Activated T-cell treated with anti-CD3 and anti-CD28 coated beads, Interleukin-2, amount 50 U/mL, for 24 hours (primary cell): ENCODE results near the gene EPB41L4B.
"Not testable (repeated sequence)": the region's sequence is repeated elsewhere in the genome, so short reads cannot be mapped to it uniquely, and the experiment has no call there.

ENCODE experiments used
- DNase-seq: peaks from one replicate; pipeline ENCODE4 v3.0.0-alpha.2; 2020
- H3K27ac Mint-ChIP-seq: 2 replicates; pipeline ENCODE4 v1.8.0; 2020; ENCODE audit warnings: mild to moderate bottlenecking, mixed read lengths
- H3K27me3 Mint-ChIP-seq: 2 replicates; pipeline ENCODE4 v1.8.0; 2020; ENCODE audit warnings: mixed read lengths
- H3K36me3 Mint-ChIP-seq: 2 replicates; pipeline ENCODE4 v1.8.0; 2020; ENCODE audit warnings: low read depth, mixed read lengths
- H3K4me1 Mint-ChIP-seq: 2 replicates; pipeline ENCODE4 v1.8.0; 2020; ENCODE audit warnings: low read depth, mixed read lengths
- H3K4me3 Mint-ChIP-seq: 2 replicates; pipeline ENCODE4 v1.8.0; 2020; ENCODE audit warnings: mild to moderate bottlenecking, moderate library complexity, mixed read lengths
- H3K9me3 Mint-ChIP-seq: 2 replicates; pipeline ENCODE4 v1.8.0; 2020; ENCODE audit warnings: mixed read lengths

The EPB41L4B gene

DNA sequence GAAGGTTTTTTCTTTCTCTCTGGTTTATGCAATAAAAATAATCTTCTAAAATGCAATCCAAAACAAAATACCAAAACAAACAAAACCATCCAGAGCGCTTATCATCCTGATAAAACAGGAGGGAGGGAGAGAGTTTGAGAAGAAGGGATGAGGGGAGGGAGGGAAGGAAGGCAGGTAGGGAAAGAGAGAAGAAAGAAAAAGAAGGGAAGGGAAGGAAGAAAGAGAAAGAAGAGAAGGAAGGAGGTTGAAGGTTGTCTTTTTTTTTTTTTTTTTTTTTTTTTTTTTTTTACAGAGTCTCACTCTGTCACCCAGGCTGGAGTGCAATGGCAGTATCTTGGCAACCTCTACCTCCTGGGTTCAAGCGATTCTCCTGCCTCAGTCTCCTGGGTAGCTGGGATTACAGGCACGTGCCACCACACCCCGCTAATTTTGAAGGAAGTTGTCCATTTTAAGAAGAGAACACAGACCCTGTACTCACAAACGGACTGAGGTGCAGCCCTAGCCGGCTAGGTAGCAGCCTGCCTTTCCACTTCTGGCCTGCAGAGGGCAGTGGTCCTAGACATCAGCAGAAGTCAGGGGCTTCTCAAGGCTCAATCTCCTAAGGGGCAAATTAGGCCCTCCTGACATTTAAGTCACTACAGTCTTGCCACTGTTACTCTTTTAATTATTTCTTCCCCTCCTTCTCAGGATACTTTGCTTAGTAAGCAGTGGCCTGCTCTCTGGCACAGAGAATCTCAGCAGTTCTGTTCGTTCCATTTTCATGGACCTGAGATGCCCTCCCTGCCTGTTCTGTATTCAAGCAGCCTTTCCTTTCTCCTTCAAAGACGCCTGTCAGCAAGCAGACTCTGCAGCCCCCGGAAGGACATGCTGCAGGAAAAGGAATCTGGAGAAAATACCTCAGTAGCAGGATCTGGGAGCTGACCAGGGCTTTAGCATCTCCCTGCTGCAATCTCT, 76.4 kb downstream of the EPB41L4B start:
- no peaks in the 10 kb centered on the region for H3K36me3 Mint-ChIP-seq
- H3K9me3 Mint-ChIP-seq: no peaks in the 10 kb centered on the region
- H3K4me3 Mint-ChIP-seq: no peak overlapping the region
- H3K27me3 Mint-ChIP-seq: peaks cover 36% of the 10 kb centered on the region
- peak; percentile 77 for DNase-seq
- no peak overlapping the region for H3K27ac Mint-ChIP-seq
- peaks cover 1% of the 10 kb centered on the region for H3K4me1 Mint-ChIP-seq

DNA sequence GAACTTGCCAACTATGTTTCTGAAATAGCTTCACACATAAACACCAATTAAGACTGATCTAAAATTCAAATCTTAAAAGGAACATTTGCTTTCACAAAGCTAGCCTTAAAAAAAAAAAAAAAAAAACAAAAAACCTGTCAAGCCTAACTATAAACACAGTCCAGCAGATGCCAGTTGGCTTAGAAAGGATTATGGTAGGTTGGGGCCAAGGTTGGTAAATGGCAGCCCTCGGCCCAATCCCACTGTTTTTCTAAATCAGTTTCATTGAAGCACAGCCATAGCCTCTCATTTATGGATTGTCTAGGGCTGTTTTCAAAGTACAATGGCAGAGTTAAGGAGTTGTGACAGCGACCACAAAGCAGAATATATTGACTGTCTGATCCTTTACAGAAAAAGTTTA, 78.1 kb downstream of the EPB41L4B start:
- Mint-ChIP-seq H3K4me3 (no peak overlapping the region), H3K9me3 (no peaks in the 10 kb centered on the region), H3K27me3 (peaks cover 43% of the 10 kb centered on the region), H3K4me1 (peaks cover 1% of the 10 kb centered on the region), H3K36me3 (no peaks in the 10 kb centered on the region), H3K27ac (no peak overlapping the region)
- no peak for DNase-seq

DNA sequence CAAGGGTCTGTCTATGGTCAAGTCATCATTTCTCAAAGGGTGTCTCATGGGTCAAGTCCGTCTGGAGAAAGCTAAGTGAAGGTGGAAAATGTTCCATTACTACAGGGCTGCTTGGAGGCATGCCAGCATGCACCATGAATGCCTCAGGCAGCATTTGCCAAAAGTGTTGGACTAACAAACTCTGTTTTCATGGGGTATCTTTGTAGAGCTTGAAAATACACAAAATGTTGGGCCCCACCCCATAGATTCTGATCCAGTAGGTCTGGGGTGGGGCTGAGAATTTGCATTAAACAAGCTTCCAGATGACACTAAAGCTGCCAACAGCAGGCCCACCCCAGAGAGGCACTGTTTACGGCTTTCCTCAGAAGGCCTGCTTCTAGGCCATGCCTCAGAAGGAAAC, 78.8 kb downstream of the EPB41L4B start:
- H3K4me3 Mint-ChIP-seq: no peak overlapping the region
- no peak for DNase-seq
- no peaks in the 10 kb centered on the region for H3K36me3 Mint-ChIP-seq
- no peak overlapping the region for H3K27ac Mint-ChIP-seq
- peaks cover 1% of the 10 kb centered on the region for H3K4me1 Mint-ChIP-seq
- H3K9me3 Mint-ChIP-seq: no peaks in the 10 kb centered on the region
- peaks cover 50% of the 10 kb centered on the region for H3K27me3 Mint-ChIP-seq

DNA sequence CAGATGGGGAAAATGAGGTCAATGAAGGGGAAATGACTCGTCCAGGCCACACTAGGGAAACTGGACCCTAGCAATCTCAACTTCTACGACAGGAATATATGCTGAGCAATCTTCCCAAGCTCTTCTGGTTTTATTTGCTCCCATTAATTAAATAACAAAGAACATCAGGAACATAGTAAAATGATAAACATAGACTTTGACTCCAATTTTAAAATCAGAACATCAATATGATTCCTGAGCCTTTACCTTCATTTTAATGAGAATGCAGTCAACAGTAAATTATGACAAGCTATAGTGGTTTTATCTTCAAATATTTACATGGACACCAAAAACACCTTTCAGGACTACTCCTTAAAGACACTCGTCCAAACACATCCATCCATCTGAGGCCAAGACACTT, 79.7 kb downstream of the EPB41L4B start:
- H3K4me3 Mint-ChIP-seq: no peak overlapping the region
- peaks cover 56% of the 10 kb centered on the region for H3K27me3 Mint-ChIP-seq
- DNase-seq: no peak
- peaks cover 1% of the 10 kb centered on the region for H3K4me1 Mint-ChIP-seq
- no peaks in the 10 kb centered on the region for H3K9me3 Mint-ChIP-seq
- no peak overlapping the region for H3K27ac Mint-ChIP-seq
- no peaks in the 10 kb centered on the region for H3K36me3 Mint-ChIP-seq

DNA sequence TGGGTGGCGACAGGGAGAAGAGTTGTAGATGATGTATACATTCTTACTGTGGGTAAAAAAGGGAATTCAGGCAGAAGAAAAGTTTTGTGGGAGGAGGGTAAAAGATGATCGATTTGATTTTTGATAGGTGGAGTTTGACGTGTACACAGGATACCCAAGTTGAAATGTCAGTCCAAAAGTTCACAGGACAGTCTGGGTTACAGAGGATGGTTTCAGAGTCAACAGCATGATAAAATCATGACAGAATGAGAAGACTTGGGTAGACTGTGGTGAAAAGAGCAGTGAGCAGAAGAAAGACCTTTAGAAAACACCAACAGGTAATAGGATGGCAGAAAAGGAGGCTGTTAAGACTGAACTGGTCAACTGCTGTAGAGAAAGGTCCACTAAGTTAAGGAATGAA, 81.6 kb downstream of the EPB41L4B start:
- H3K27ac Mint-ChIP-seq: no peak overlapping the region
- no peak overlapping the region for H3K4me3 Mint-ChIP-seq
- DNase-seq: no peak
- no peaks in the 10 kb centered on the region for H3K4me1 Mint-ChIP-seq
- no peaks in the 10 kb centered on the region for H3K36me3 Mint-ChIP-seq
- no peaks in the 10 kb centered on the region for H3K9me3 Mint-ChIP-seq
- peaks cover 48% of the 10 kb centered on the region for H3K27me3 Mint-ChIP-seq

DNA sequence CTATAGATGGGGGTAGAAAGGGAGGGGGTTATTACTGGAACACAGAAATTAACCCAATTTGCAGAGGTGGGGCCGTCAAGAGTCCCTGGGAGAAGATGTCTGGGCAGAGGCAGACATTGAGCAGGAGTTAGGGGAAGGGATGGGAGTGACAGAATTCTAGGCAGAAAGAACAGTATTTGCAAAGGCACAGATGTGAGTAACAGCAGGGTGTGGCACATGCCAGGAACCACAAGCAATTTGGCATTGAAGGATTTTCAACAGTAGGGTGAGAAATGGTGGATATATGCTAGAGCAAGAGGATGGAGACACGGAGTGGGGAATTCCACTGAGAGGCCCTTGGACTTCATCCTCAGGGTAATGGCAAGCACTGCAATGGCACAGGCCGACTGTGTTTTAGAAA, 82.2 kb downstream of the EPB41L4B start:
- Mint-ChIP-seq H3K4me3 (no peak overlapping the region), H3K9me3 (no peaks in the 10 kb centered on the region), H3K36me3 (no peaks in the 10 kb centered on the region), H3K4me1 (no peaks in the 10 kb centered on the region), H3K27ac (no peak overlapping the region), H3K27me3 (peaks cover 43% of the 10 kb centered on the region)
- DNase-seq: no peak

DNA sequence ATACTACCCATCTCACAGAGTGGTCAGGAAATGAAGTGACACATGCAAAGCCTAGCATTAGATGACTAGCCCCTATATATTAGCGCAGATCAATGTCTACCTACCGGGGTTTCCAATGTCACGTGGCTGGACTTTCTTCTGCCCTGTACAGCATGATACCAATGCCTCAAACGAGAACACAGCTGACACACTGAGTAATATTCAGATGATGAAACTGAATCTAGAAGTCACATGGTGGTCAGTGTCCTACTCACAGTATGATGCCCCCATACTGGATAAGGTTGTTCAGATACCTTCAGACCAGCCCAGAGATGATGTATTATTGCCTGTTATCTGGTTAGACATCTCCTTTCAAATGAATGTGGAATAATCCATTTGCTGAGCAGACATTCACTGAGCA, 82.7 kb downstream of the EPB41L4B start:
- no peaks in the 10 kb centered on the region for H3K4me1 Mint-ChIP-seq
- H3K27me3 Mint-ChIP-seq: peaks cover 39% of the 10 kb centered on the region
- H3K27ac Mint-ChIP-seq: no peak overlapping the region
- H3K36me3 Mint-ChIP-seq: no peaks in the 10 kb centered on the region
- H3K4me3 Mint-ChIP-seq: no peak overlapping the region
- no peak for DNase-seq
- no peaks in the 10 kb centered on the region for H3K9me3 Mint-ChIP-seq

DNA sequence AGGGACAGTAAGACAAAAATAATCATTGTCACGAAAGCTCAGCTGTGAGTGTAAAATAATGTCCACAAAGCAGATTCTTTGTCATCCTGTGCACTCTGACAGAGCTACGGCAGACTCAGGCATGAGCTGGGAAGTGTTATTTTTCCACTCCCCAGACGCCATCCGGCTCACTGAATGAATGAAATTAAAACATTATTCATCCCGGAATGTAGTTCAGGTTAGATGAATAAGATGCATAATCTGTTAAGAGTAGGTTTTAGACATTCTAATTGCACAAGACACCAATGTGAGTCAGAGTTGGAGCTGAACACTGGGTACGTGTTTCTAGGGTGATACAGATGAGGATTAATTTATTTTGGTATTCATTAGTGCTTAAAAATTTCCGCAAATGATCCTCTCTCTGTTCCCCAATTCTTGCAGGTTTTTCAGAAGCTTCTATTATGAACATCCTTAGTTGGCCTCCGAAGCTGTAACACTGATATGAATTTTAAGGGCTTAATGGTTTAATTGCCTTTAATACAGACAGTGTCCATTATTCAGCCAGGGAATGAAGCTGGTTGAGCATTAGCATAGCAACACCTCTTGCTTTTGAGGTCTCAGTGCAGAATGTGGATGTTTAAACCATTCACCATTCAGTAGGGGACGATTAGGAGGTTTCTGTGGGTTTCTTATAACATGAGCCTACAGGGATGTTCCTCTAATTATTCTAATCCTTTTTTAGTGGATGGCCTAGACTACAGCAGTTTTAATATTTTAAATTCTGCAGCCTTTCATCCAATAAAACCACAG, 88.2 kb downstream of the EPB41L4B start:
- Mint-ChIP-seq H3K27me3 (peaks cover 46% of the 10 kb centered on the region), H3K27ac (no peak overlapping the region), H3K36me3 (no peaks in the 10 kb centered on the region), H3K9me3 (no peaks in the 10 kb centered on the region), H3K4me1 (no peaks in the 10 kb centered on the region), H3K4me3 (no peak overlapping the region)
- DNase-seq: no peak

DNA sequence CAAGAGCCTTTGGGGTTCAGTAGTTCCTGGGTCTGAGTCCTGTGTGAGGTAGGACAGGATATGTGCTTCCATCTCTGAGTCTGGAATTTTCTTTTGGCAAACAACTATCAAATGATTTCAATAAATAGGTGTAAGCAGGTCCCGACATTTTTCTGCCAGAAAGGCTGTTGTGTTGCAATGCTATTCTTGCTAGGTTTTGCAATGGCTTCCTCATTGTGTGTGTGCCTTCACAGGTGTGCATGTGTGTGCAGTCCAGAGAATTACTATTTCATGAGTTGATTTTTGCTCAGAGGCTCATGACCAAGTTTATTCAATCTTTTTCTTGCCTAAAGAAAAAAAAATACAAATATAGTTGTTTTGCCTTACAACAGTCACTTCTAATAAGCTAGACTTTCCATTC, 89.3 kb downstream of the EPB41L4B start:
- no peak overlapping the region for H3K27ac Mint-ChIP-seq

DNA sequence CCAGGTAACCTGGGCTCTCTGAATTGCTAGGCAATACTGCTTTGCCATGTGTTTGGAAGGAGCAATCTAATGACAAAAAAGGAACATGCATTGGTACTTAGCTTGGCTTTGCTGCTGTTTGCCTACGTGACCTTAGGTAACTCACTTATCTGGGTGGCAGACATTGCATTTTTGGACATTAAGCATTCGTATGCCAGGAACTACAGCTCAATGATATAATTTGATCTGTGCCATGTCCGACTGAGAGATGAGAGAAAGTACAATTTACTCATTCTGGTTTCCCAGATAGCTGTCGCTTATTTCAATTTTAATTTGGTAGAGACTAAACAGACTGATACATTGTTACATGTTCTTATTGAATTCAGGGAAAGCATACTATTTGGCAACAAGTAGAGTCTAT, 90.6 kb downstream of the EPB41L4B start:
- H3K9me3 Mint-ChIP-seq: no peaks in the 10 kb centered on the region
- H3K27me3 Mint-ChIP-seq: peaks cover 27% of the 10 kb centered on the region
- no peak overlapping the region for H3K27ac Mint-ChIP-seq

More for the DNA sequence above, 89.3 kb downstream of the EPB41L4B start:
- Mint-ChIP-seq H3K9me3 (no peaks in the 10 kb centered on the region), H3K27me3 (peaks cover 35% of the 10 kb centered on the region), H3K4me3 (no peak overlapping the region), H3K4me1 (no peaks in the 10 kb centered on the region), H3K36me3 (no peaks in the 10 kb centered on the region)
- DNase-seq: no peak

DNA sequence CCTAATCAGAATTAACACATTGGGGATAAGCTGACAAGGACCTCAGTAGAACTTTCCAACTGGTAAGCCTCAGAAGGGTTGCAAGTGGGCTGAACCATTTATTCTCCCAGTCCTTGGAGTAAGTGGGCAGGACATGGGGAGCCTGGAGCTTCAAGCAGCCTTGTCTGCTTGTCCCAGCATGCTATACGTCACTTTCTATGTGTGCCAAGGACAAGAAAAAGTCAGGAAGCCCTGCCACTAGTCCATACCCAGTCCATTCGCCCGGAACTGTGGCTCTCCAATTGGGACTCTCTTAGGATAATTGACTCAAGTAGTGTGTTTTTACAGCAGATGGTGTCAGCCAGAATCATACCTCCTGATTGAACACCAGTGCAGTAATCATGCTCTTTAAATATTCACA, 91.2 kb downstream of the EPB41L4B start:
- Mint-ChIP-seq H3K27me3 (peaks cover 24% of the 10 kb centered on the region), H3K27ac (no peak overlapping the region), H3K4me3 (no peak overlapping the region), H3K4me1 (no peaks in the 10 kb centered on the region), H3K9me3 (no peaks in the 10 kb centered on the region), H3K36me3 (no peaks in the 10 kb centered on the region)
- DNase-seq: no peak

More for the DNA sequence above, 90.6 kb downstream of the EPB41L4B start:
- no peak overlapping the region for H3K4me3 Mint-ChIP-seq
- H3K4me1 Mint-ChIP-seq: no peaks in the 10 kb centered on the region
- H3K36me3 Mint-ChIP-seq: no peaks in the 10 kb centered on the region
- no peak for DNase-seq

DNA sequence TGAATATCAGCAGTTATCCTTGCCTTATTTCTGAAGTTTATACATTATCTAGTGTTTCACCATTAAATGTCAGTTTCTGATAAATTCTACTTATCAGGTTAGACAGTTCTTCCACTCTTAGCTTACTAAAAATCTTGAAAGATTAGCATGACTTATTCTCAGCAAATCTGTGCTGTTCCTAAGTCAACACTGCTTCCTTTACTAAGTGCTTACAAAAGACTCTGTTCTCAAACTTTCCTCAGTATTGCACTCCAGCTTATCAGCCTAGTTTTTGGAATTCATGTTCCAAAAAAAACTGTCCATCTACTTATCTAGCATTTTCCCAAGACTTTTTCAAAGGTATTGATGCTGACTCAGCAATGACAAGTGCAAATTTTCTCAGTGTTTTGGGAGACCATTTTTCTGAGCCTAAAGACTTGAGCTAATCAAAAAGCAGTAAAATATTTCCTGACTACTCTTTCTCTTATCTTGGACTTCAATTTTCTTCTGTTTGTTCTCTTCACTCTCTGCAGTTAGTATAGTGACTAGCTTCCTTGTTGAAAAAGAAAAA, 92.7 kb downstream of the EPB41L4B start:
- peaks cover 24% of the 10 kb centered on the region for H3K27me3 Mint-ChIP-seq
- H3K4me1 Mint-ChIP-seq: no peaks in the 10 kb centered on the region
- H3K27ac Mint-ChIP-seq: no peak overlapping the region
- DNase-seq: no peak
- no peak overlapping the region for H3K4me3 Mint-ChIP-seq
- no peaks in the 10 kb centered on the region for H3K36me3 Mint-ChIP-seq
- no peaks in the 10 kb centered on the region for H3K9me3 Mint-ChIP-seq

DNA sequence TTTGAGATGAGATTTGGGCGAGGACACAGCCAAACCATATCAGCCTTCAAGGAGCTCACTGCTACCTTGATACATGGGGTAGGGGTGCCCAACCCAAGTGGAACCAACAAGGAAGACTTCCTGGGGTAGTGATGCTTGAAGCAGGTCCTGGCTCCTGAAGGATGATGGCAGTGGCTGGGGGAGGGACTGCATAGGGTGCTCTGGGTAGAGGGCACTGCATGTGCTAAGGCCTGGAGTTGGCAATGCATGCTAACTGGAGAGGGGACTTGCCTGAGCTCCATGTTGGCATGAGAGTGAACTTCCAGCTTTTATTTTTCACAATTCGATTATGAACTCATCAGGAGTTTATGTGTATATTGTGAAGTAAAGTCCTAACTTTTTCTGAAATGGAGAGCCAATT, 95.2 kb downstream of the EPB41L4B start:
- Mint-ChIP-seq H3K27ac (no peak overlapping the region), H3K36me3 (no peaks in the 10 kb centered on the region), H3K4me3 (no peak overlapping the region), H3K27me3 (peaks cover 13% of the 10 kb centered on the region), H3K9me3 (no peaks in the 10 kb centered on the region), H3K4me1 (no peaks in the 10 kb centered on the region)
- DNase-seq: no peak

DNA sequence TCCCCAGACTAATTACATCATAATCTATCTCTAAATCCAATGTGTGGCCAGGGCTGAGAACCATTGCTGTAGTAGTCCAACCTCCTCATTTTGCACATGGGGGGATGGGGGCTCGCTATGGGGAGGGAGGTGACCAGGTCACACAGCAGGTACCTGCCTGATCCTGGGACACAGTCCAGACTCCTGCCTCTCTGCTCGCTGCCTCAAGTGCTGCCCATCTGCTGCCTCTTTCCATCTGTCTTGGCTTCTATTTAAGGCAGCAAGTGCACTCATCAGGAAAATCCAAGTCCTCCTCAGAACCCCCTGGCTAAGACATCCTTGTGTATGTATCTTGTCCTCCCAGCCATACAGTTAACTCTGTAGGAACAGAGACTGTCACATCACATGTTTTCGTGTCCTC, 96.1 kb downstream of the EPB41L4B start:
- Mint-ChIP-seq H3K27ac (no peak overlapping the region), H3K9me3 (no peaks in the 10 kb centered on the region), H3K27me3 (peaks cover 17% of the 10 kb centered on the region), H3K4me3 (no peak overlapping the region), H3K4me1 (no peaks in the 10 kb centered on the region), H3K36me3 (no peaks in the 10 kb centered on the region)
- DNase-seq: no peak

DNA sequence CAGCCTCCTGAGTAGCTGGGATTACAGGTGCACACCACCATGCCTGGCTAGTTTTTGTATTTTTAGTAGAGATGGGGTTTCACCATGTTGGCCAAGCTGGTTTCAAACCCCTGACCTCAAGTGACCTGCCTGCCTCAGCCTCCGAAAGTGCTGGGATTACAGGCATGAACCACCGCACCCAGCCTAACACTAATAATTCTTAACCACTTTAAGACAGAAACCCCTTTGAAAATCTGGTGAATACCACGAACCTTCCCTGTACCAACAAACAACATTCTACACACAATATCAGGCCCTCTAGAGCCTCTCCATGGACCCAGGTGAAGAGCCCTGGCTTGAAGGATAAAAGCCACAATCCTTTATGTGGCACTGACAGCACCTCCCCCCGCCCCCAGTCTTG, 102.6 kb downstream of the EPB41L4B start:
- H3K9me3 Mint-ChIP-seq, DNase-seq, H3K36me3 Mint-ChIP-seq, H3K4me1 Mint-ChIP-seq, H3K4me3 Mint-ChIP-seq, H3K27ac Mint-ChIP-seq: not testable (repeated sequence)
- peaks cover 28% of the 10 kb centered on the region for H3K27me3 Mint-ChIP-seq
